22Rv1 (cell line): ENCODE measurements around the gene MBP.

Experiments used
- CTCF ChIP-seq: fragments of 450-650 bp; IDR thresholded peaks from 2 replicates; pipeline ENCODE4 v1.5.1; 2017; ENCODE audit warnings: mild to moderate bottlenecking
- ZFX ChIP-seq: fragments of 450-650 bp; IDR thresholded peaks from 2 replicates; pipeline ENCODE4 v1.6.1; 2017; ENCODE audit warnings: antibody characterized with exemption, borderline replicate concordance

GRCh38 chr18:76994086-76994654 lies 138.4 kb downstream of the MBP start:
- no peak for TF ChIP-seq CTCF
- TF ChIP-seq ZFX: no peak
